ENCODE measurements around the gene GPR150.

Gene GPR150

DNA sequence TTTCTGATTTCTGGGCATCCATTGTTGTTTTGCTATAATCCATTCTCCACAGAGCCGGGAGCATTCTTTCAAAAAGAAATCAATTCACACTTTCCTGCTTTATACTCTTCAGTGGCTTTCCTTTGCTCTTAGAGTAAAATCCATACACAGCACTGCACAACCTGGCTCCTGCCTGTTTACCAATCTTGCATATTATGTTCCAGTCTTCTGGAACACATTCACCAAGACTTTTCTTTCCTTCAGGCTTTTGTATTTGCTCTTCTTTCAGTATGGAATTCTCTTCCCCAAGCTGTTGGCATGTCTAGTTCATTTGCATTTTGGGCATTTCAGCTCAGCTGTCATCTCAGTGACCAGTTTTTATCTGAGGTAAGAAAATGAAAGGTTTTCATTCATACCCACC, 33.0 kb downstream of the GPR150 start:
- H3K4me3 ChIP-seq (ENCODE audit: low read length): no peak overlapping the region

GRCh38 chr5:95654196-95654595, 34.3 kb downstream of the GPR150 start:
- TF ChIP-seq ZNF274 (IDR thresholded peaks at IDR 0.05; ENCODE audit: low read depth, low read length): no peak
- no peak overlapping the region for H3K4me3 ChIP-seq (ENCODE audit: low read length)

More for the DNA sequence above, 33.0 kb downstream of the GPR150 start:
- no peak for TF ChIP-seq ZNF274 (IDR thresholded peaks at IDR 0.05; ENCODE audit: low read depth, low read length)

DNA sequence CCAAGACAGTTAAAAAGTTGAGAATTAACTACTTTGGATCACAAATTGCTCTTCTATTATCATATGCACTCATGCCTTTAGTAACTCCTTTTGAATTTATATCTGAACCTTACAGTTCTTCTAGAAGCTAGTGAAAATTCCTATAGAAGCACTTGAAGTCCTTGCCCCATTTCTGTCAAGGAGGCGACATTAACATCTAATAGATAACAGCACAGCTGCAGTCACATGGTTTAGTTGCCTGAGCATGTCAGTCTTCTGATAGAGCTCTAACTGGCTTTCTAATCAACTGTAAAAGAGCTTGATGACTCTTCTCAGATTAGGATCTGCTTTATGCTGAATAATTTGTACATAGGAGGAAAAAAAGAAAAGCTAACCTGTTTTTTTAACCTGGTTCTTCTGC, 35.7 kb downstream of the GPR150 start:
- TF ChIP-seq ZNF274 (IDR thresholded peaks at IDR 0.05; ENCODE audit: low read depth, low read length): no peak
- H3K4me3 ChIP-seq (ENCODE audit: low read length): no peak overlapping the region

- no peak overlapping the region for H3K4me3 ChIP-seq (ENCODE audit: low read length)
- TF ChIP-seq ZNF274 (IDR thresholded peaks at IDR 0.05; ENCODE audit: low read depth, low read length): no peak
Observed at GRCh38 chr5:95660060-95660459, 40.2 kb downstream of the GPR150 start.

- TF ChIP-seq ZNF274 (IDR thresholded peaks at IDR 0.05; ENCODE audit: low read depth, low read length): no peak
- H3K4me3 ChIP-seq (ENCODE audit: low read length): no peak overlapping the region
Observed at GRCh38 chr5:95662946-95663345, 43.1 kb downstream of the GPR150 start.

- TF ChIP-seq ZNF274 (IDR thresholded peaks at IDR 0.05; ENCODE audit: low read depth, low read length): no peak
- H3K4me3 ChIP-seq (ENCODE audit: low read length): no peak overlapping the region
Observed at GRCh38 chr5:95664204-95664786, 44.4 kb downstream of the GPR150 start.

- no peak for TF ChIP-seq ZNF274 (IDR thresholded peaks at IDR 0.05; ENCODE audit: low read depth, low read length)
- no peak overlapping the region for H3K4me3 ChIP-seq (ENCODE audit: low read length)
Observed at GRCh38 chr5:95667061-95667618, 47.3 kb downstream of the GPR150 start.

GRCh38 chr5:95667678-95668077, 47.8 kb downstream of the GPR150 start:
- no peak for TF ChIP-seq ZNF274 (IDR thresholded peaks at IDR 0.05; ENCODE audit: low read depth, low read length)
- no peak overlapping the region for H3K4me3 ChIP-seq (ENCODE audit: low read length)

DNA sequence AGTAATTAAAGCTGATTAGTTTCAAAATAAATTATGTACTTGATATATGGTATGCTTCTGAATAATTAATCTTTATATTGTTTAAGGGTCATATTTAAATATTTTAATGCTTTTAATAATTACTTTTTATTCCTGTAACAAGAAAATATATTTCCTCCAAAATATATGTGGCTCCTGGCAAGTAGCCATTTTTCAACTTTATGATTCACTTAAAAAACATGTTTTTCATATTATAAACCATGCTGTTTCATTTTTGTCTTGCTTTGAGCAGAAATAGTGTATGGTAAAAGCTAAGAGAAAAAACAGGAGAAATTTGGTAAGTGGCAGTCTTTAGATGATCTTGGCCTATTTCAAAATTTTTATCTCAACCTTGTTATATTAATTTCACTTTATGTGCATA, 48.3 kb downstream of the GPR150 start:
- no peak overlapping the region for H3K4me3 ChIP-seq (ENCODE audit: low read length)
- no peak for TF ChIP-seq ZNF274 (IDR thresholded peaks at IDR 0.05; ENCODE audit: low read depth, low read length)

GRCh38 chr5:95668728-95669127, 48.8 kb downstream of the GPR150 start:
- TF ChIP-seq ZNF274 (IDR thresholded peaks at IDR 0.05; ENCODE audit: low read depth, low read length): no peak
- H3K4me3 ChIP-seq (ENCODE audit: low read length): no peak overlapping the region

- no peak for TF ChIP-seq ZNF274 (IDR thresholded peaks at IDR 0.05; ENCODE audit: low read depth, low read length)
- H3K4me3 ChIP-seq (ENCODE audit: low read length): no peak overlapping the region
Observed at GRCh38 chr5:95669540-95669939, 49.7 kb downstream of the GPR150 start.

DNA sequence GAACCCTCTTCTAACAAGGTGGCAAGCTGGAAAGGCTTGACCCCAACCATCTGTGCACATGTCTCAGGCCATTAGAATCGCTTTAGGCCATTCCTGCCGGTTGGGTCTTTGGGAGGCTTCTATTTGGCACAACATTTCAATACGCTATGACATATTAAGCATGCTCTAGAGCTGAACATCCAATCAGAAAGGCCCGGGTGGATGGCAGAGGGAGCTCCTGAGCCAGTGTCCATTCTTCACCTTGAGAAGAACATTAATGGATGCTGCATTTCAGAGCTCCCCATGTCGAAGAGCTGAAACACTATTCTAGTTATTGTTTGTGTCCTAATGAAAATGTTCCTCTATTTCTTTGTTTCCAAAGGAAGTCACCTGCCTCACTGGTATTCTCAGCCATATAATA, 50.1 kb downstream of the GPR150 start:
- no peak overlapping the region for H3K4me3 ChIP-seq (ENCODE audit: low read length)
- no peak for TF ChIP-seq ZNF274 (IDR thresholded peaks at IDR 0.05; ENCODE audit: low read depth, low read length)

- H3K4me3 ChIP-seq (ENCODE audit: low read length): no peak overlapping the region
- TF ChIP-seq ZNF274 (IDR thresholded peaks at IDR 0.05; ENCODE audit: low read depth, low read length): no peak
Observed at GRCh38 chr5:95670568-95670967, 50.7 kb downstream of the GPR150 start.

All from GM08714 (cell line).